Thyroid gland (tissue), 4 donors: ENCODE results near the gene MYMK. TPM values are rescaled to one million over a fixed set of nuclear protein-coding genes. Genes with fewer than 3 reads are reported as not detected.

Source experiments
- DNase-seq, 2 donors: peaks; one replicate each; pipeline ENCODE4 v3.0.0-alpha.2; 2019
- H3K27ac ChIP-seq, 3 donors: fragments of 200-600 bp; sonication (generic); 1 replicate in 2 of 3; 2 replicates in 1 of 3; pipeline ENCODE4 v1.5.1; 2016 to 2019; ENCODE audit warnings: mild to moderate bottlenecking in 1 of 3, moderate library complexity in 1 of 3
- H3K27me3 ChIP-seq: fragments of 200-600 bp; sonication (generic); one replicate; pipeline ENCODE4 v1.5.1; 2019
- H3K36me3 ChIP-seq, 2 donors: fragments of 200-600 bp; sonication (generic); one replicate each; pipeline ENCODE4 v1.5.1; 2016 to 2019
- H3K4me1 ChIP-seq, 2 donors: fragments of 200-600 bp; sonication (generic); one replicate each; pipeline ENCODE4 v1.5.1; 2017 to 2019
- H3K4me3 ChIP-seq, 3 donors: fragments of 200-600 bp; sonication (generic); replicated peaks in 1 of 3; 1 replicate in 2 of 3; 2 replicates in 1 of 3; pipeline ENCODE4 v1.5.1; 2016; ENCODE audit warnings: mild to moderate bottlenecking in 1 of 3
- H3K9me3 ChIP-seq: fragments of 200-600 bp; sonication (generic); one replicate; pipeline ENCODE4 v1.5.1; 2017
- CTCF ChIP-seq, 6 experiments: fragments of 200-600 bp in 3 of 6; fragments of 450-650 bp in 3 of 6; sonication (generic) in 3 of 6; IDR thresholded peaks; one replicate each; pipeline ENCODE4 v1.5.1; 2016 to 2019; ENCODE audit warnings: antibody characterized with exemption in 6 of 6, mild to moderate bottlenecking in 2 of 6, inconsistent platforms in 1 of 6, moderate library complexity in 1 of 6
- POLR2A ChIP-seq, 2 donors: fragments of 450-650 bp; IDR thresholded peaks; one replicate each; pipeline ENCODE4 v1.6.1; 2017; ENCODE audit warnings: antibody characterized with exemption in 2 of 2, mild to moderate bottlenecking in 2 of 2, moderate library complexity in 1 of 2
- WGBS, 2 donors: methylation state at CpG; one replicate each; pipeline ENCODE4 v1.1.5; 2017; 5-methylcytosine and 5-hydroxymethylcytosine counted together
- intact Hi-C: fragments of 100-400 bp; cut with DNase I; formaldehyde crosslinking; loops from one replicate; pipeline ENCODE4 v1.15.1; 2023
- total RNA-seq, 4 donors: library from RNA; depleted of rRNA; stranded (reverse); fragments of >200 nt; gene quantifications; one replicate each; pipeline ENCODE4 v1.2.3, GENCODE V29; 2016

MYMK gene
- total RNA-seq, 4 donors from 2014 or later = not detected

GRCh38 chr9:133560311-133560710 is 35.6 kb upstream of the MYMK start:
- peak in 1 of 6 experiments; percentile 19 for TF ChIP-seq CTCF (IDR thresholded peaks at IDR 0.05)
- TF ChIP-seq POLR2A (IDR thresholded peaks at IDR 0.05) = no peak
- intact Hi-C loops = no loop called here
- 27 to 73% methylated on average over 5 to 12 of the region's 15 CpGs for WGBS, 2 donors
- Histone ChIP-seq H3K4me3 (no peak overlapping the region), H3K27ac (no peak overlapping the region), H3K9me3 (no peaks in the 10 kb centered on the region), H3K4me1 (peaks cover 18 to 45% of the 10 kb centered on the region in 2 donors), H3K27me3 (no peaks in the 10 kb centered on the region), H3K36me3 (no peaks in the 10 kb centered on the region)
- DNase-seq = peak; percentile 35 to 50

DNA sequence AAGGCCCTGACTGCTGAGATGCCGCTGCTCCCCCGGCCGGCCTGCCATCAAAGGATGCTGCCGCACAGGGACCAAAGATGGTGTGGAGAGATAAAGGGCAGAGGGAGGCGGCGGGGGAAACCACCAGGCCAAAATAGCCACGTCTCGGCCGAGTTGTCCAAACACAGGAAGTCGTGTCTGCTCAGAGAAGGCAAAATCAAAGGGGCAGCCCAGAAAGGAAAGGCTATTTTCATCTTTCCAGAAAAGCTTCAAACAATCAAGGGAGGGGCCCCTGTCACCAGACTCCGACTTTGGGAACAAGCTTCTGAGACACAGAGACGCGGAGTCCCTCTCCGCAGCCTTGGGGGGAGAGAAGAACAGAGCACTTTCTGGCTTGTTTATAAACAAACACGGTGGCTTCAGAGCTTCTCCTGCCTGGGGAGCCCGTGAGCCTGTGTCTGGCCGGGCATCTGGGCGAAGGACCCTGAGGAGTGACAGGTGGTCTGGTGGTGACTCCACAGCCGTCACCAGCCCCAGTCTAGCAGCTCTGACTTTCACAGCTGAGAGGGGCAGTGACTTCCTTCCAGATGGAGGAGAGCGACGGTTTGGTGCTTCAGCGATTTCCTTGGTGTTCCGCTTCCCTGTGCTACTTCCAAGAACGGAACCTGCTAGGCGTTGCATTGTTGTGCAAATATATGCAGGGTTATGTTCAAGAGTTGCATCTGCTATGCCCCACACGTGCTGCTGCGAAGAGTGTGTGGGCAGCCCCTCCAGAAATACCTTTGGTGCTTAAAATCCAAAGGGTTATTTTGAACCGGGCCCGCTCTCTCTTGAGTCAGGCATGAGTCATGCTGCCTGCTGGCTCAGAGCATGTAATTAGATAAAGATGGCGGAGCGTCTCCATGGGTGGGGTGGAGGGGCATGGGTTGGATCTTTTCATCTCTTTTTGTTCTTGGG is 33.7 kb upstream of the MYMK start:
- Histone ChIP-seq H3K36me3 (no peaks in the 10 kb centered on the region), H3K9me3 (no peaks in the 10 kb centered on the region), H3K4me3 (no peak overlapping the region), H3K4me1 (peaks cover 17 to 39% of the 10 kb centered on the region in 2 donors), H3K27ac (peak overlapping the region; percentile 21 to 58 (median 52)), H3K27me3 (no peaks in the 10 kb centered on the region)
- TF ChIP-seq CTCF (IDR thresholded peaks at IDR 0.05) (no peak), POLR2A (IDR thresholded peaks at IDR 0.05) (no peak)
- intact Hi-C loops = no loop called here
- no peak for DNase-seq
- 66 to 74% methylated on average over 31 of the region's 31 CpGs for WGBS, 2 donors

- no peaks in the 10 kb centered on the region for H3K9me3 ChIP-seq
- WGBS, 2 donors = 91 to 97% methylated on average over 6 to 9 of the region's 9 CpGs
- TF ChIP-seq CTCF (IDR thresholded peaks at IDR 0.05) (no peak), POLR2A (IDR thresholded peaks at IDR 0.05) (no peak)
- no peaks in the 10 kb centered on the region for H3K36me3 ChIP-seq
- intact Hi-C loops = no loop called here
- H3K27me3 ChIP-seq = no peaks in the 10 kb centered on the region
- peak overlapping the region in 1 of 3 donors; percentile 52 for H3K27ac ChIP-seq
- H3K4me1 ChIP-seq = peaks cover 10 to 31% of the 10 kb centered on the region in 2 donors
- H3K4me3 ChIP-seq = no peak overlapping the region
- DNase-seq = no peak
Measured at GRCh38 chr9:133557581-133557980, 32.8 kb upstream of the MYMK start.

GRCh38 chr9:133556354-133556753 is 31.6 kb upstream of the MYMK start:
- H3K4me3 ChIP-seq = no peak overlapping the region
- H3K4me1 ChIP-seq = peaks cover 10 to 31% of the 10 kb centered on the region in 2 donors
- DNase-seq = no peak
- H3K27me3 ChIP-seq = no peaks in the 10 kb centered on the region
- no peaks in the 10 kb centered on the region for H3K36me3 ChIP-seq
- no peaks in the 10 kb centered on the region for H3K9me3 ChIP-seq
- 85 to 87% methylated on average over 4 of the region's 5 CpGs for whole genome bisulfite sequencing, 2 donors
- intact Hi-C loops = no loop called here
- no peak for TF ChIP-seq CTCF (IDR thresholded peaks at IDR 0.05)
- no peak overlapping the region for H3K27ac ChIP-seq

GRCh38 chr9:133554729-133555128 is 30.0 kb upstream of the MYMK start:
- WGBS, 2 donors = 91 to 95% methylated on average over 8 of the region's 8 CpGs
- no peaks in the 10 kb centered on the region for H3K36me3 ChIP-seq
- no peak for DNase-seq
- intact Hi-C loops = no loop called here
- H3K9me3 ChIP-seq = no peaks in the 10 kb centered on the region
- H3K27ac ChIP-seq = no peak overlapping the region
- no peaks in the 10 kb centered on the region for H3K27me3 ChIP-seq
- TF ChIP-seq CTCF (IDR thresholded peaks at IDR 0.05) = no peak
- TF ChIP-seq POLR2A (IDR thresholded peaks at IDR 0.05) = no peak
- H3K4me3 ChIP-seq = no peak overlapping the region
- peaks cover 1 to 20% of the 10 kb centered on the region in 2 donors for H3K4me1 ChIP-seq
